ENCODE results near the gene HYAL1. TPM values are rescaled to one million over a fixed set of nuclear protein-coding genes. Genes with fewer than 3 reads are reported as not detected.
"Not testable (repeated sequence)": the region's sequence is repeated elsewhere in the genome, so short reads cannot be mapped to it uniquely, and the experiment has no call there.

Gene HYAL1
- total and polyA plus RNA-seq, 2 donors from 2014 or later: 47.5 to 126 TPM

DNA sequence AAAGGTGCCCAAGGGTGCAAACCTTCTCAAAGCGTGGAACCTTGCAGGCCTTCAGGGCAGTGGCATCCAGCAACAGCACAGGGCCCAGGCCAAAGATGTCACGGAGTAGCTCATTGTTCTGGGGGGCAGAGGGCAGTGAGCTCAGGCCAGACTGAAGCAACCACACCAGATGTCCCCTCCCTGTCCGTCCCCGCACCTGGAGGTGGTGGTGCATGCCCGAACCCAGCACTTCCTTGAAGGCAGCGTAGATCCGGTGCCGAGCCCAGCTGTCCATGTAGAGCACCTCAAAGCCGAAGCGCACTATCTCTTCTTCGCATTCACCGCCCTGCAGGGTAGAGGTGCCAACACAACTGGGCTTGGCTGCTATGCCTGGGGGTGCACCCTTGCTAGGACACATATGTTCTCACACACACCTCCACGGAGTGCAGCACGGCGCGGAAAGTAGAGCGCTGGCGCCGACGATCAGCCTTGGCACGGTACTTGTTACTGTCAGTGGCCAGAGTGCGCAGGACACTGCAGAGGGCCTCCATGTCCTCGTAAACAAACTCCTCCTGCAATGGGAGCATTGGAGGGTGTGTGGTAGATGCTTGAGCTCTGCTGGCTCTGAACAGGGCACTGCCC, 14.9 kb downstream of the HYAL1 start:
- H3K27ac ChIP-seq (ENCODE audit: low read depth in 2 of 2, low read length in 2 of 2): no peak overlapping the region
- no peak overlapping the region for H3K4me3 ChIP-seq (ENCODE audit: low read length in 3 of 3)
- TF ChIP-seq, protein P1, sequence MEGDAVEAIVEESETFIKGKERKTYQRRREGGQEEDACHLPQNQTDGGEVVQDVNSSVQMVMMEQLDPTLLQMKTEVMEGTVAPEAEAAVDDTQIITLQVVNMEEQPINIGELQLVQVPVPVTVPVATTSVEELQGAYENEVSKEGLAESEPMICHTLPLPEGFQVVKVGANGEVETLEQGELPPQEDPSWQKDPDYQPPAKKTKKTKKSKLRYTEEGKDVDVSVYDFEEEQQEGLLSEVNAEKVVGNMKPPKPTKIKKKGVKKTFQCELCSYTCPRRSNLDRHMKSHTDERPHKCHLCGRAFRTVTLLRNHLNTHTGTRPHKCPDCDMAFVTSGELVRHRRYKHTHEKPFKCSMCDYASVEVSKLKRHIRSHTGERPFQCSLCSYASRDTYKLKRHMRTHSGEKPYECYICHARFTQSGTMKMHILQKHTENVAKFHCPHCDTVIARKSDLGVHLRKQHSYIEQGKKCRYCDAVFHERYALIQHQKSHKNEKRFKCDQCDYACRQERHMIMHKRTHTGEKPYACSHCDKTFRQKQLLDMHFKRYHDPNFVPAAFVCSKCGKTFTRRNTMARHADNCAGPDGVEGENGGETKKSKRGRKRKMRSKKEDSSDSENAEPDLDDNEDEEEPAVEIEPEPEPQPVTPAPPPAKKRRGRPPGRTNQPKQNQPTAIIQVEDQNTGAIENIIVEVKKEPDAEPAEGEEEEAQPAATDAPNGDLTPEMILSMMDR (IDR thresholded peaks at IDR 0.05; ENCODE audit: borderline replicate concordance, extremely low read depth, insufficient read depth): no peak
- no peaks in the 10 kb centered on the region for H3K27me3 ChIP-seq (ENCODE audit: control insufficient read depth, insufficient read depth, low read length)
- H3K9ac ChIP-seq (ENCODE audit: low read length in 3 of 3): no peak overlapping the region
- H3K4me1 ChIP-seq (ENCODE audit: control insufficient read depth in 2 of 3, insufficient read depth in 2 of 3, low read depth in 1 of 3, low read length in 3 of 3): peaks cover 3 to 17% (median 16%) of the 10 kb centered on the region in 3 donors
- DNase-seq (no peak), FAIRE-seq (no peak)
- H3K9me3 ChIP-seq (ENCODE audit: control insufficient read depth in 2 of 3, insufficient read depth in 1 of 3, low read length in 3 of 3): no peaks in the 10 kb centered on the region
- H3K36me3 ChIP-seq (ENCODE audit: control insufficient read depth in 2 of 3, insufficient read depth in 3 of 3, low read length in 3 of 3): peaks cover 0 to 25% (median 9%) of the 10 kb centered on the region in 3 donors
- intact Hi-C loops (cut with DNase I): no loop called here

DNA sequence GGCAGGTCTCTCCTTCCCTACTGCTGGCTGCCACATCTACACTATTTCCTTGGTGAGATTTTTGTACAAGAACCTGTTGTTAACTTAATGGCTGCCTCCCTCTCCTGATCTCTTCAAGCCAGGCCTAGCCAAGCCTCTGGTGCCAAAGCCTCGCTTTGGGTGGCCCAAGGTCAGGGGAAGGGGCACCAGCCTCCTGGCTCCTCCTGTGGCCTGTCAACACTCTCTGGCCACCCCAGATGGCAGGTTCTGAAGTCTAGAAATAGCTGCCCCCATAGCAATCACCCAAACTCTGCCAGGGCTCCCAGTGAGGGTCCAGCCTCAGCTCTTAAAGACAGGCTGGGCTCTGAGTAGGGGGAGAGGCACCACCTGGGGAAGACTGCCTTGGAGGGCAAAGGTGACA, 16.1 kb downstream of the HYAL1 start:
- no peak overlapping the region for H3K9ac ChIP-seq (ENCODE audit: low read length in 3 of 3)

DNA sequence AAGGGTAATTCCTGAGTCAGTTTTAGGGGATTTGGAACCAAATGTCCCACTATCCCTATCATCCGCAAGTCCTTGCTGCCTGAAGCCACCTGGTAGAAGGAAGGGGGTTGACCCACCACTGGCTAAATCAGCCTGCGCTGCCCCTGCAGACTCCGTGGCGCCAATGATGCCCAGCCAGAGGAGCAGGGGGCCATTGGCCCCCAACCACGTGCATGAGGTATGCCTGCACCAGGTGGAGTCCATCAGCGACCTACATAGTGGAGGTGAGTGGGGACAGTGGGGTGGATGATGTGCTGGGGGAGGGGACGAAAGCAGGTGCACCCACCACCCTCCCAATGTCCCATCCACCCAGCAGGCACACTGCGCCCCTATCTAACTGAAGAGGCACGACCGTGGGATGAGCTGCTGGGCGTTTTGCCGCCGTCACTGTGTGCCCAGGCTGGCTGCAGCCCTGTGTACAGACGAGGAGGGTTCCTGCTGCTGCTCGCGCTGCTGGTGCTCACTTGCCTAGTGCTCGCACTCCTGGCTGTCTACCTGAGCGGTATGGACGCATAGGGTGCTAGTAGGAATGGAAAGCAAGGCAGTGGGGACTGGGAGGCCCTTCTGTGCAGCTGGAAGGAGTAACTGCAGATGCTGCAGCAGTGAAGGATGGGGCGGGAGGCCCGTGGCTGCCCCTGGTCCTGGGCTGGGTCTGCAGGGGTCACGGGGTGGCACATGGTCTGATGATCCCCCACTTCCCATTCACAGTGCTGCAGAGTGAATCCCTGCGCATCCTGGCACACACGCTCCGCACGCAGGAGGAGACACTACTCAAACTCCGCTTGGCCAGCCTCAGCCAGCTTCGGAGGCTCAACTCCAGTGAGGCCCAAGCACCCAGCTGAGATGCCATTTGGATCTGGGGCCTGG, 16.8 kb downstream of the HYAL1 start:
- H3K9me3 ChIP-seq (ENCODE audit: control insufficient read depth in 2 of 3, insufficient read depth in 1 of 3, low read length in 3 of 3): no peaks in the 10 kb centered on the region
- peaks cover 0 to 6% (median 5%) of the 10 kb centered on the region in 3 donors for H3K4me1 ChIP-seq (ENCODE audit: control insufficient read depth in 2 of 3, insufficient read depth in 2 of 3, low read depth in 1 of 3, low read length in 3 of 3)
- peaks cover 0 to 25% (median 9%) of the 10 kb centered on the region in 3 donors for H3K36me3 ChIP-seq (ENCODE audit: control insufficient read depth in 2 of 3, insufficient read depth in 3 of 3, low read length in 3 of 3)
- H3K27me3 ChIP-seq (ENCODE audit: control insufficient read depth, insufficient read depth, low read length): no peaks in the 10 kb centered on the region
- H3K27ac ChIP-seq (ENCODE audit: low read depth in 2 of 2, low read length in 2 of 2): no peak overlapping the region
- intact Hi-C loops (cut with DNase I): no loop called here
- FAIRE-seq (no peak), DNase-seq (no peak)
- H3K4me3 ChIP-seq (ENCODE audit: low read length in 3 of 3): no peak overlapping the region
- TF ChIP-seq, protein P1 (IDR thresholded peaks at IDR 0.05; ENCODE audit: borderline replicate concordance, extremely low read depth, insufficient read depth): no peak
- H3K9ac ChIP-seq (ENCODE audit: low read length in 3 of 3): no peak overlapping the region

More for the DNA sequence above, 16.1 kb downstream of the HYAL1 start:
- no peak for FAIRE-seq
- TF ChIP-seq, protein P1 (IDR thresholded peaks at IDR 0.05; ENCODE audit: borderline replicate concordance, extremely low read depth, insufficient read depth): no peak
- intact Hi-C loops (cut with DNase I): no loop called here
- Histone ChIP-seq H3K36me3 (ENCODE audit: control insufficient read depth in 2 of 3, insufficient read depth in 3 of 3, low read length in 3 of 3) (peaks cover 0 to 25% (median 9%) of the 10 kb centered on the region in 3 donors), H3K4me3 (ENCODE audit: low read length in 3 of 3) (no peak overlapping the region), H3K4me1 (ENCODE audit: control insufficient read depth in 2 of 3, insufficient read depth in 2 of 3, low read depth in 1 of 3, low read length in 3 of 3) (peaks cover 0 to 8% (median 8%) of the 10 kb centered on the region in 3 donors), H3K27me3 (ENCODE audit: control insufficient read depth, insufficient read depth, low read length) (no peaks in the 10 kb centered on the region), H3K9me3 (ENCODE audit: control insufficient read depth in 2 of 3, insufficient read depth in 1 of 3, low read length in 3 of 3) (no peaks in the 10 kb centered on the region), H3K27ac (ENCODE audit: low read depth in 2 of 2, low read length in 2 of 2) (no peak overlapping the region)
- DNase-seq: no peak

DNA sequence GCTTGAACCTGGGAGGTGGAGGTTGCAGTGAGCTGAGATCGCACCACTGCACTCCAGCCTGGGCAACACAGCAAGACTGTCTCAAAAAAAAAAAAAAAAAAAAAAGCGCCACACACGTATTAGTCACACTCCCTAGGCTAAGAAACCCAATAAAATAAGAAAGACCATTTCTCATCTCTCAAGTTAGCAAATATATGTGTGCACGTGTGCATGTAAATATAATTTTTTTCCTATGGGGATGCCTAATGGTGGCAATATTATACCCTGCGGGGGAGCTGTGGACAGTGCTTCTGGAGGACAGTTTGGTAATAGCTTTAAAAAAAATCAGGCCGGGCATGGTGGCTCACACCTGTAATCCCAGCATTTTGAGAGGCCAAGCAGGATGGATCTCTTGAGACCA, 19.3 kb downstream of the HYAL1 start:
- H3K36me3 ChIP-seq (ENCODE audit: control insufficient read depth in 2 of 3, insufficient read depth in 3 of 3, low read length in 3 of 3): peaks cover 0 to 16% (median 9%) of the 10 kb centered on the region in 3 donors
- DNase-seq; H3K27ac ChIP-seq (ENCODE audit: low read depth in 2 of 2, low read length in 2 of 2); H3K4me1 ChIP-seq (ENCODE audit: control insufficient read depth in 2 of 3, insufficient read depth in 2 of 3, low read depth in 1 of 3, low read length in 3 of 3); H3K4me3 ChIP-seq (ENCODE audit: low read length in 3 of 3); H3K9me3 ChIP-seq (ENCODE audit: control insufficient read depth in 2 of 3, insufficient read depth in 1 of 3, low read length in 3 of 3); H3K9ac ChIP-seq (ENCODE audit: low read length in 3 of 3); intact Hi-C loops (cut with DNase I); H3K27me3 ChIP-seq (ENCODE audit: control insufficient read depth, insufficient read depth, low read length); FAIRE-seq: not testable (repeated sequence)
